Measurements from ENCODE around the gene WASL. TPM values are rescaled to one million over a fixed set of nuclear protein-coding genes. Genes with fewer than 3 reads are reported as not detected.

Gene WASL
- total RNA-seq, 2 experiments from 2014 or later: 4.4 to 6.3 TPM

- H3K79me2 ChIP-seq (ENCODE audit: insufficient read depth, low read depth, low read length): no peaks in the 10 kb centered on the region
- H3K9me2 ChIP-seq (ENCODE audit: insufficient read depth, low read length): no peaks in the 10 kb centered on the region
- H3K9me3 ChIP-seq (ENCODE audit: low read length): no peaks in the 10 kb centered on the region
- no peaks in the 10 kb centered on the region for H3K36me3 ChIP-seq (ENCODE audit: insufficient read depth, low read length)
- no peaks in the 10 kb centered on the region for H3K4me1 ChIP-seq (ENCODE audit: insufficient read depth, low read length, poor library complexity, severe bottlenecking)
- TF ChIP-seq CTCF (conservative IDR thresholded peaks at IDR 0.05; ENCODE audit: low read length) (no peak), EZH2phosphoT487 (IDR thresholded peaks at IDR 0.05; ENCODE audit: borderline replicate concordance, low read depth, low read length) (no peak)
- DNase-seq (ENCODE audit: low spot score): no peak
- no peaks in the 10 kb centered on the region for H4K20me1 ChIP-seq (ENCODE audit: insufficient read depth, low read length)
- BruUV-seq (replicated peaks): no TSS peak
- no peak overlapping the region for H3K27ac ChIP-seq (ENCODE audit: low read depth, low read length, poor library complexity, severe bottlenecking)
- POLR2A ChIA-PET: interaction anchor here (0.7 kb wide), 1 partner anchor 85 kb away, joined by 3 read pairs; no protein-coding TSS in a partner anchor
- CTCF ChIA-PET (ENCODE audit: unreplicated experiment): no interaction called here
- H3K4me2 ChIP-seq (ENCODE audit: low read length): no peak overlapping the region
- no peak overlapping the region for H2AFZ ChIP-seq (ENCODE audit: low read length)
- H3K4me3 ChIP-seq (ENCODE audit: low read depth, low read length, poor library complexity, severe bottlenecking): no peak overlapping the region
- intact Hi-C loops (cut with micrococcal nuclease; ENCODE audit: unreplicated experiment): no loop called here
Measured at GRCh38 chr7:123649964-123650363, 98.8 kb downstream of the WASL start.

- ChIA-PET CTCF (ENCODE audit: unreplicated experiment) (no interaction called here), POLR2A (interaction anchor here (0.7 kb wide), 2 partner anchors 23 to 1274 kb away, joined by 3 to 4 read pairs; no protein-coding TSS in a partner anchor)
- no peaks in the 10 kb centered on the region for H3K79me2 ChIP-seq (ENCODE audit: insufficient read depth, low read depth, low read length)
- DNase-seq (ENCODE audit: low spot score): no peak
- H3K4me3 ChIP-seq (ENCODE audit: low read depth, low read length, poor library complexity, severe bottlenecking): no peak overlapping the region
- intact Hi-C loops (cut with micrococcal nuclease; ENCODE audit: unreplicated experiment): no loop called here
- no peaks in the 10 kb centered on the region for H3K4me1 ChIP-seq (ENCODE audit: insufficient read depth, low read length, poor library complexity, severe bottlenecking)
- H3K27ac ChIP-seq (ENCODE audit: low read depth, low read length, poor library complexity, severe bottlenecking): no peak overlapping the region
- H3K36me3 ChIP-seq (ENCODE audit: insufficient read depth, low read length): no peaks in the 10 kb centered on the region
- BruUV-seq (replicated peaks): no TSS peak
- no peaks in the 10 kb centered on the region for H3K9me2 ChIP-seq (ENCODE audit: insufficient read depth, low read length)
- TF ChIP-seq EZH2phosphoT487 (IDR thresholded peaks at IDR 0.05; ENCODE audit: borderline replicate concordance, low read depth, low read length): no peak
- TF ChIP-seq CTCF (conservative IDR thresholded peaks at IDR 0.05; ENCODE audit: low read length): no peak
- H2AFZ ChIP-seq (ENCODE audit: low read length): no peak overlapping the region
- no peaks in the 10 kb centered on the region for H4K20me1 ChIP-seq (ENCODE audit: insufficient read depth, low read length)
- H3K4me2 ChIP-seq (ENCODE audit: low read length): no peak overlapping the region
- H3K9me3 ChIP-seq (ENCODE audit: low read length): no peaks in the 10 kb centered on the region
Measured at GRCh38 chr7:123647106-123647730, 101.6 kb downstream of the WASL start.

- no peak for DNase-seq (ENCODE audit: low spot score)
- no peak for TF ChIP-seq EZH2phosphoT487 (IDR thresholded peaks at IDR 0.05; ENCODE audit: borderline replicate concordance, low read depth, low read length)
- no peak for TF ChIP-seq CTCF (conservative IDR thresholded peaks at IDR 0.05; ENCODE audit: low read length)
- intact Hi-C loops (cut with micrococcal nuclease; ENCODE audit: unreplicated experiment): no loop called here
- CTCF ChIA-PET (ENCODE audit: unreplicated experiment): no interaction called here
- Histone ChIP-seq H3K4me1 (ENCODE audit: insufficient read depth, low read length, poor library complexity, severe bottlenecking) (no peaks in the 10 kb centered on the region), H3K4me2 (ENCODE audit: low read length) (no peak overlapping the region), H2AFZ (ENCODE audit: low read length) (no peak overlapping the region), H3K79me2 (ENCODE audit: insufficient read depth, low read depth, low read length) (no peaks in the 10 kb centered on the region), H3K27ac (ENCODE audit: low read depth, low read length, poor library complexity, severe bottlenecking) (no peak overlapping the region), H3K9me3 (ENCODE audit: low read length) (no peaks in the 10 kb centered on the region), H4K20me1 (ENCODE audit: insufficient read depth, low read length) (no peaks in the 10 kb centered on the region), H3K9me2 (ENCODE audit: insufficient read depth, low read length) (no peaks in the 10 kb centered on the region), H3K36me3 (ENCODE audit: insufficient read depth, low read length) (no peaks in the 10 kb centered on the region), H3K4me3 (ENCODE audit: low read depth, low read length, poor library complexity, severe bottlenecking) (no peak overlapping the region)
- POLR2A ChIA-PET: interaction anchor here (0.6 to 0.8 kb wide), 2 partner anchors 9 to 11 kb away, joined by 3 read pairs; no protein-coding TSS in a partner anchor
- BruUV-seq (replicated peaks): no TSS peak
Measured at GRCh38 chr7:123645516-123645915, 103.3 kb downstream of the WASL start.
